ENCODE data around the gene NEURL1.
A peak's percentile ranks its signal among the peaks of the same experiment; 100 is the strongest.

The NEURL1 gene

DNA sequence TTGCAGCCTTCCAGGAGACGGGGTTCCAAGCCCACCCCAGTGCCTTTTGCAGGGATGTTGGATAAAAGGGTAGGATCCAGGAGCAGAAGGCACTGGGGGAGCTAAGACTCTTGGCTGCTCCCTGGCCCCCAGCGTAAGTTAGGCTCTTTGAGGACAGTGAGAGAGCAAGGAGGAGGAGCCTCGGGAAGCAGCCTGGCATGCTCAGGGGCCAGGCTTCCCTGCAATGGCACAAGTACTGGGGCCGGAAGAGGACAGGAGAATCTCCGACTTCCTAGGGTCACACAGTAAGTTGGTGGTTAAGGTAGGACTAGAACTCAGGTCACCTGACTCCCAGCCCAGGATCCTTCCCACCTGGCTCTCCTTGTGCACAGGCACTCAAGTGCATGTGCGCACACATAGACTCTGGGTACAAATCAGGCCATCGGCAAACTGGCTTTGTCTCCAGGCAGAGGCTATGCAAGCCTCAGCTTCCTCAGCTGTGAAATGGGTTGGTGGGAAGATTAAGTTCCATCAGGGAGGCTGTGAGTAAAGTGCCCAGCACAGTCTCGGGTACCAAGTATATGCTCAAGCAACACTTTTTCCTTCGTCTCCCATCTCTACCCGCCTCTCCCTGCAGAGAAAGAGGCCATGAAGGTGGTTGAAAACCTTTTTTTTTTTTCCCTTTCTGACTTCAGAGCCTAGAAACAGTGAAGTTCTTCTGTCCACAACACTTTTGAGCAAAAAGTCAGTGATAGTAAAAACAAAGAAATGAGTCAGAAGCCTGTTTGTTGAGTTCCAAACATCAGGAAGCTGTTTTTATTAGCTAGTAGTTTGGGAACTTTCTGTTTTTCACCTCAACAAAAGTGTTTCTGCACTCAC lies 79.1 kb downstream of the NEURL1 start:
- Mint-ChIP-seq H3K36me3 (no peaks in the 10 kb centered on the region), H3K9me3 (no peaks in the 10 kb centered on the region), H3K27ac (no peak overlapping the region), H3K4me3 (no peak overlapping the region), H3K27me3 (peaks cover 37% of the 10 kb centered on the region), H3K4me1 (no peaks in the 10 kb centered on the region)
- DNase-seq = no peak
- CTCF ChIA-PET = no interaction called here

DNA sequence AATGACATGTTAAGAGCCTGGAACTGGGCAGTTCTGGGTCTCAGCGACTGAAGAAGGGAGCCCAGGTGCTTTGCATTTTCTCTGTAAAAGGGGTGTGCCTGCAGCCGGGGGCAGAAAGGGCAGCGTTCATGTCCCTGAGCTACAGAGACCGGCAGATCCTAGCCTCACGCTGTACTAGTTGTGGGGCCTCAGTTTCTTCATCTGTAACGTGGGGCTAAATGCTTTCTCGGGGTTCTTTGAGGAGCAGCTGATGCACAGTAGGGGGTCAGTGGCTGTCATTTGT lies 79.6 kb downstream of the NEURL1 start:
- Mint-ChIP-seq H3K4me3 (no peak overlapping the region), H3K9me3 (no peaks in the 10 kb centered on the region), H3K27ac (no peak overlapping the region), H3K36me3 (no peaks in the 10 kb centered on the region), H3K4me1 (no peaks in the 10 kb centered on the region), H3K27me3 (peaks cover 39% of the 10 kb centered on the region)
- no peak for DNase-seq
- CTCF ChIA-PET = no interaction called here

DNA sequence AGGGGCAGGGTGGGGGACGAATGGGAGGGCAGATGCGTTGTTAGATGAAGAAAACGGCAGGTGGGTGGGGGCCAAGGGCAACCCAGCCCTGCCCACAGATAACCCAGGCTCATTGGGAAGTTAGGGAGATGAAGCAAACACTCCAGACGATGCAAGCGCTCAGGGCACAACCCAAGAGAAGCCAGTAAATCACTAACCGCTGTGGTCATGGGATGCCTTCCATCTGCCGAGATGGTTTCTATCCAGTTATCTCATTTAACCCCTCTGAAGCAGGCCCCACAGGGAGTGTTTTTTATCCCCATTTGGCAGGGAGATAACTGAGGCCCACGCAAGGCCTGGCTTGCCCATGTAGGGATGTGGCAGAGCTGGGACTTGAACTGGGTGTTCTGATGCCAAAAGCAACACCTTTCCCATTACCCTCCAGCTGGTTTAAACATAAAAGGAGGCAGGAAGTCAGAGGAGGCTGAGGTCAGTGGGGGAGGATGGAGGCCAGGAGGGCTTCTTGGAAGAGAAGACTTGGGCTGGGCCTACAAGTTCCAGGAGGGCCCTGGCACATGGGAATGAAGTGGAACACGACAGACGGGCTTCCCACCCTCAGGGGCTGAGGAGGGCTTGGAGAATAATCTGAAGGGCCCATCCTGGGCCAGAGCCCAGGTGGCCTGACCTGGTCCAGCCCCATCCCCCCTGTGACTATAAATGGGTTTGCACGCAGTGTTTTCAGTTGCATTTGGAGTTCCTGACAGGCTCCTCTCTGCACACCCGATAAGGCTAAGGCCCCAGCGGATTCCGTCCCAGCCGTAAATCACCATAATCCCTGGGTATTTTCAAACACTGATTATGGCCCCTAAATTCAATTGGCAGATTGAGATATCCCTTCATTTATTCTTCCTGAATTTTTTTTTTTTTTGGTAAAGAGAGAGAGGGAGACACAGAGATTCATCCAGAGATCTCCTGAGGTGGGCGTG lies 80.9 kb downstream of the NEURL1 start:
- H3K36me3 Mint-ChIP-seq = no peaks in the 10 kb centered on the region
- no peaks in the 10 kb centered on the region for H3K4me1 Mint-ChIP-seq
- no peaks in the 10 kb centered on the region for H3K9me3 Mint-ChIP-seq
- H3K27ac Mint-ChIP-seq = no peak overlapping the region
- CTCF ChIA-PET = interaction anchor here (1.8 kb wide), 1 partner anchor 10 kb away, joined by 8 read pairs; no protein-coding TSS in a partner anchor
- peaks cover 45% of the 10 kb centered on the region for H3K27me3 Mint-ChIP-seq
- no peak overlapping the region for H3K4me3 Mint-ChIP-seq
- no peak for DNase-seq

DNA sequence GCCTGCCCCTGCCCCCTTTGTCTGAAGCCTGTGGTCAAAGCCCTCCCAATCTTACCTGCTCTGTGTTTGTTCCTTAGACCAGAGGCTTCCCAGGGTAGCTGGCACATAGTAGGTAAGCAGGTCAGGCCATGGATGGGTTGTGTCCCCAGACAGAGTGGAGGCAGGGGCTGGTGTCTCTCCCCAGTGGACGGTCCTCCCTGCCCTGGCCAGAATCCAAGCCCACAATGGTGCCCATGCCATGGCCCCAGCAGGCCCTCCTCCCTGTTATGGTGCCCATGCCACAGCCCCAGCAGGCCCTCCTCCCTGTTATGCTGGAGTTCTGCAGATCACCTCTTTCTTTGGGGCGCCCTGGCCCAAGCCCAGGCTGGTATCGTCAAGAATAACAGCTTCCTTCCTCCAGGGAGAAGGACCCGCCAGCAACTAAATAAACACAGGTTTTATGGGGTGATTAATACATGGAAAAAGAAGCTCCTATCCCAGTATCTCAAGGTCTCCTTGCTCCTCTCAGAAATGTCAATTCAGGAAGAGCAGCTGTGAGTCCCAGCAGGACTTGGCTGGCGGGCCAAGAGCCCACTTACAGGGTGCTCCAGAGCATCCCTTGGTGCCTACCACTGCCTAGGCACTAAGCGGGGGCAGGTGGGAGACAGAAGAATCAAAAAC lies 82.0 kb downstream of the NEURL1 start:
- Mint-ChIP-seq H3K27me3 (peaks cover 47% of the 10 kb centered on the region), H3K36me3 (no peaks in the 10 kb centered on the region), H3K9me3 (no peaks in the 10 kb centered on the region), H3K4me1 (no peaks in the 10 kb centered on the region), H3K27ac (no peak overlapping the region), H3K4me3 (no peak overlapping the region)
- CTCF ChIA-PET = interaction anchor here (1.8 kb wide), 1 partner anchor 11 kb away, joined by 8 read pairs; no protein-coding TSS in a partner anchor
- DNase-seq = no peak

DNA sequence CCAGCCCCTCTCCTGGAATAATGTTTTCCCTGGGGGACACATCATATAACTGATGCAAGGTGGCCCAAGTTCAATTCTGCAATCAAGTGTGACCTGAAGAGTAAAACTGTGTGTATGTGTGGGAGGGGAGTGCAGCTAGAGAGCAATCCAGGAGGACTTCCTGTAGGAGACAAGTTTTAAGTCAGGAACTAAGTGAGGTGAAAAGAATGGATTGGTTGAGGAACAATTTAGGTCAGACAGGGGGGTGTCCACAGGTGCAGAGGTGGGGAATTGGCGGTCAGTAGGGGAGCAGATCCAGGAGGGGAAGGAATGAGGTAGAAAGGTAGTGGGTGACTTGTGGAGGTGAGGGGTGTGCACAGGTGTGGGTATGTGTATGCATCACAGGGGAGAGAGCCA lies 82.6 kb downstream of the NEURL1 start:
- peaks cover 43% of the 10 kb centered on the region for H3K27me3 Mint-ChIP-seq
- no peak for DNase-seq
- H3K4me1 Mint-ChIP-seq = no peaks in the 10 kb centered on the region
- H3K36me3 Mint-ChIP-seq = no peaks in the 10 kb centered on the region
- H3K9me3 Mint-ChIP-seq = no peaks in the 10 kb centered on the region
- H3K4me3 Mint-ChIP-seq = no peak overlapping the region
- H3K27ac Mint-ChIP-seq = no peak overlapping the region
- CTCF ChIA-PET = interaction anchor here (1.8 kb wide), 1 partner anchor 12 kb away, joined by 8 read pairs; no protein-coding TSS in a partner anchor

DNA sequence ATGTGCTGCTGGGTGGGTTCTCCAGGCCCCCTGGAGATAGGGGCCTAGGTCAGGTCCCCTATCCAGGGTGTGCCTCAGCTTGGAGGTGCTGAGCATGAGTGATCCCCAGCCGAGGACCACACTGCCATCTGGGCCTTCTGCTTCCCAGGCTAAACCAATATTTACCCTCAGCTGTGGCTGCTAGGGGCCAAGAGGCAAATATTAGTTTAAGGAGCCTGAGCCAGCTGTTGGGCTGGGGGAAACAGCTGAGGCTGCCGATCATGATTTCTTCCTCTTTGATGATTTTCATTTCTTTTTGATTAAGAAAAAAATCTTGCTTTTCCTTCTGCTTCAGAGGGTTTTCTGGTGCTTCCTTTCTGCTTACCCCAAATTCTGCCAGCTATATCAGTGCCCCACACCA lies 83.4 kb downstream of the NEURL1 start:
- Mint-ChIP-seq H3K4me3 (no peak overlapping the region), H3K27me3 (peaks cover 42% of the 10 kb centered on the region), H3K9me3 (no peaks in the 10 kb centered on the region), H3K36me3 (no peaks in the 10 kb centered on the region), H3K27ac (no peak overlapping the region), H3K4me1 (no peaks in the 10 kb centered on the region)
- no peak for DNase-seq
- CTCF ChIA-PET = no interaction called here

DNA sequence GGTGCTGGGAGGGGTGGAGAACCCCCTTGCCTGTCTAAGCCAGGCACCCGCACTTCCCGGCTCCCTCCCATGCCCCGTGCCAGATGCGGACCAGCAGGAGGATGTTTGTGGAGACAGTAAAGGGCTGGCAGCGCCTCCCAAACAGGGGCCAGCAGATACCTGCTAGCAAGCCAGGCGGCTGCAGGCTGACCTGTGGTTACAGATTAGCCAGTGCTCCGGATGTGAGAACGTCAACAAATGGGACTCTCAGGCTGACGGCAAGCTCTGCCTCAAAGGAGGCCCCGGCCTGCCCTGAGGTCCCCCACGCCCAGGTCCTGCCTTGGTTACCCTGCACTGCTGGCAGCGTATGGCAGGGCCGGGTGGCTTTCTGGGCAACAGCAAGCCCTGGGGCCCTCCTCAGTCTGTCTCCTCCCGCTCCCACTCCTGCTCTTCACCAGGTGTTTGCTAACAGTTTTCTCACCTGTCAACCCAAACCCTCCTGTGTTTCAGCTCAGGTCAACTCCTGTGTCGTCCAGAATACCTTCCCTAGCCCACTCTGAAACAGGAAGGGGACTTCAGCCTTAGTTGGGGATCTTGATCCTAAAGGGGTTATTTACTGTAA lies 85.4 kb downstream of the NEURL1 start:
- no peak for DNase-seq
- Mint-ChIP-seq H3K4me3 (no peak overlapping the region), H3K4me1 (peaks cover 12% of the 10 kb centered on the region), H3K27me3 (peaks cover 35% of the 10 kb centered on the region), H3K36me3 (no peaks in the 10 kb centered on the region), H3K9me3 (no peaks in the 10 kb centered on the region), H3K27ac (no peak overlapping the region)
- CTCF ChIA-PET = no interaction called here

DNA sequence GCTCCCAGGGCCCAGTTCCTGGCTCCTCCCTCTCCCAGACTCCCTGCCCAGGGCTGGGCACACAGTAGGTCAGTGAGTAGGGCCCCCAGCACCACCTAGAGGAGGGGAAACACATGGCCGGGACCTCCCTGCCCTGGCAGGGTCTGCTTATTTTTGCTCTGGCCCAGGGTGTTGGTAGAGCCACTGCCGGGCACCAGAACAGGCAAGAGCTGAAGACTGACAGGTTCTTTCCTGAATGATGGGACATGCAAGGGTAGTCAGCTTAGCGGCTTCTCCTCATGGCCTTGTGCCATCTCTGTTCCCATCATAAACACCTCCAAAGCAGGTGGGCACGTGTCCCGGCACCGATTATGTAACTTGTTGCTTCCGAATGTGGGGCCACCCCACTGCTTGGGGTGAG lies 86.5 kb downstream of the NEURL1 start:
- no peaks in the 10 kb centered on the region for H3K9me3 Mint-ChIP-seq
- H3K27ac Mint-ChIP-seq = no peak overlapping the region
- no peak overlapping the region for H3K4me3 Mint-ChIP-seq
- peaks cover 17% of the 10 kb centered on the region for H3K4me1 Mint-ChIP-seq
- CTCF ChIA-PET = interaction anchor here (1.0 to 1.4 kb wide), 2 partner anchors 10 to 26 kb away, joined by 3 to 4 read pairs; no protein-coding TSS in a partner anchor
- peaks cover 37% of the 10 kb centered on the region for H3K27me3 Mint-ChIP-seq
- no peak for DNase-seq
- H3K36me3 Mint-ChIP-seq = no peaks in the 10 kb centered on the region

DNA sequence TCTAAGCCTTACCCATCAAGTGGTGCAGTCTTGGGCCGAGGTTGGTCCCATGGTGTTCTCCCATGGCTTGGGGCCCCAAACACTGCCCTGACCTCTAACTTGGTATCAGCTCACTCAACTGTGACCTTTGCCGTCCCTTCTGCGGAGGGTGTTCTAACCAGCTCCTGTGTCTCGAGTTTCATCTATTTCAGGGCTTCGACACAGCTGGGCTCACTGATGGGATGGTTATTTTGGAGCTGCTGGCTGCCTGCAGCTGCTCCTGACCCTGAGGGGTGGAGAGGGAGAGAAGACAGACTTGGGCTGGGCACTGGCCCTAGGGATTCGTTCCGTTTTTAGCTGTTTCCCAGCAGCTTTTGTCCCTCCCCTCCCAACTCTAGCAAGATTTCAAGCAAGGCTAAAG lies 86.9 kb downstream of the NEURL1 start:
- H3K4me1 Mint-ChIP-seq = peaks cover 19% of the 10 kb centered on the region
- no peak overlapping the region for H3K4me3 Mint-ChIP-seq
- H3K9me3 Mint-ChIP-seq = no peaks in the 10 kb centered on the region
- H3K27ac Mint-ChIP-seq = no peak overlapping the region
- no peak for DNase-seq
- H3K36me3 Mint-ChIP-seq = no peaks in the 10 kb centered on the region
- CTCF ChIA-PET = interaction anchor here (1.0 to 1.4 kb wide), 2 partner anchors 9 to 26 kb away, joined by 3 to 4 read pairs; no protein-coding TSS in a partner anchor
- peaks cover 41% of the 10 kb centered on the region for H3K27me3 Mint-ChIP-seq

DNA sequence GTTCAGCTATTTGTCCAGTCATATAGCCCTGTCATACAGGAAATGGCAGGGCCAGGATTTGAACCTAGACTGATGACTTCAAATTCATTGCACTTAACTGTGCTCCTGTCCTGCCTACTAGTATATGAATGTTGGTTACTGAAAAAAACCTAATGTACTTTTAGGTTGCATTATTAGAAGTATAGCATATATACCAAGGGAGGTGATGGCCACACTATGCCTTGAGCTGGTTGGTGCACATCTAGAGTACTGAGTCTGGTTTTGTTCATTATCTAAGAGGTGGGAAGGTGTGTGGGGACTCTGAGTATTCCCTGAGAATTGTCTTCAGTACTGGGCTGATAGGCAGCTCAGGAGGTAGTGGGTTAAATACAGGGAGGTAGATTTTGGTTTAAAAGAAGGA lies 88.0 kb downstream of the NEURL1 start:
- no peak for DNase-seq
- CTCF ChIA-PET = interaction anchor here (0.6 to 1.4 kb wide), 2 partner anchors 17 to 25 kb away, joined by 3 to 4 read pairs; no protein-coding TSS in a partner anchor
- Mint-ChIP-seq H3K27me3 (peaks cover 45% of the 10 kb centered on the region), H3K4me3 (no peak overlapping the region), H3K36me3 (no peaks in the 10 kb centered on the region), H3K27ac (peak overlapping the region; percentile 20), H3K9me3 (no peaks in the 10 kb centered on the region), H3K4me1 (peaks cover 19% of the 10 kb centered on the region)

DNA sequence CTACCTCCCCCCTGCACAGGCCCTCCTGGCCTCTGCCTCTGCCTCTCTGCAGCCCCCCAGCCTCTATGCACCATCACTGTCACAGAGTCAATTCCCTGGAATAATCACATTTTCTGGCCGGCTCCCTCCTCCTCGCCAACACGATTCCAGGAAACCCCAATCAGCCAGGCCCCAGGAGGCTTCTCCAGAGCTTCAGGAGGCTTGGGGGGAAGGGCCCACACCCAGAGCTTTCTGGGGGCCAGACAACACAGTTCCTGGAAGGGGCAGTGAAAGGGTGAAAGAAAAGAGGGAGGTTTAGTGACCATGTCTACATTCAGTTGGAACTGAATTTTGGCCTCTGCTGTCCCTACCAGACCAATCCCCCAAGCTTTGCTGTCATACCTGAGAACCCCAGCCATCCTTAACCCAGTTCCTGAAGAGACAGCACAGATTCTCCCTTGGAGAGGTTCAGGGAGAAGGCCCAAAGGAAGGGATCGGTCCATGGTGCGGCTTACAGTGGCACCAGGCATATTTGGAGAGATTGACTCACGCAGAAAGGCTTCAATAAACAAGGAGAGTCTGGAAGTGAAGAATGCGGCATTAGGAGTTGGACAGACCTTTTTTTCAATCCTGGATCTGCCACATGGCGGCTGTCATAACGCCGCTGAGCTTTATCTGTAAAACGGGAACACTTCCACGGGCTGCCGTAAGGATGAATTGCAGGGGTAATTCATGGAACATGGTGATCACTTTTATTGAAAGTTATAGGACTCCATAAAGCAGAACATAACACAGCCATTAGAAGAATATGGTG lies 89.0 kb downstream of the NEURL1 start:
- CTCF ChIA-PET = interaction anchor here (1.7 kb wide), 1 partner anchor 28 kb away, joined by 5 read pairs; no protein-coding TSS in a partner anchor

DNA sequence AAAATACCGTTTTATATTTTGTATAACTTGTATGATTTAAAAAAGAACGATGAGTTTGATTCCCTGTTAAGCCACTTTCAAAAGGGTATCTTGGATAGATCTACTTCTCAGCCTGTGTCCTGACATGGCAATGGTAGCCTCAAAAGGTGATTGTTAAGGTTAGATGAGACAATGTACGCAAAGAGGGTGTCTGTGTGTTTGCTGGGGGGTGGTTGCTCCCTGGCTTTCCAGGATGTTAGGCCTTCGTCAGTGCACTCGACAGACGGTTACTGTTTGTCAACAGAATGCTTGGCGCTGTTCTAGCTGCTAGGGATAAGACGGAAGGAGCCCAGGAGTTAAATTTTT lies 90.3 kb downstream of the NEURL1 start:
- peak overlapping the region; percentile 77 for H3K4me3 Mint-ChIP-seq
- H3K36me3 Mint-ChIP-seq = no peaks in the 10 kb centered on the region
- peak overlapping the region; percentile 86 for H3K27ac Mint-ChIP-seq
- H3K27me3 Mint-ChIP-seq = peaks cover 30% of the 10 kb centered on the region
- peak; percentile 31 for DNase-seq
- no peaks in the 10 kb centered on the region for H3K9me3 Mint-ChIP-seq
- peaks cover 29% of the 10 kb centered on the region for H3K4me1 Mint-ChIP-seq
- CTCF ChIA-PET = interaction anchor here (1.1 to 1.7 kb wide), 2 partner anchors 10 to 29 kb away, joined by 4 to 5 read pairs; no protein-coding TSS in a partner anchor

More for the DNA sequence above, 89.0 kb downstream of the NEURL1 start:
- H3K9me3 Mint-ChIP-seq = no peaks in the 10 kb centered on the region
- peak overlapping the region; percentile 9 for H3K4me3 Mint-ChIP-seq
- H3K4me1 Mint-ChIP-seq = peaks cover 22% of the 10 kb centered on the region
- peak overlapping the region; percentile 75 for H3K27ac Mint-ChIP-seq
- peaks cover 43% of the 10 kb centered on the region for H3K27me3 Mint-ChIP-seq
- H3K36me3 Mint-ChIP-seq = no peaks in the 10 kb centered on the region
- DNase-seq = no peak

All from activated naive CD4-positive, alpha-beta T cell treated with anti-CD3 and anti-CD28 coated beads, Interleukin-2, amount 10 ng/mL, durations not matched to agents 7 days and 5 days (primary cell).